ENCODE results near the gene C10orf71. TPM values are rescaled to one million over a fixed set of nuclear protein-coding genes. Genes with fewer than 3 reads are reported as not detected.

Gene C10orf71
- total RNA-seq, 2 experiments from 2014 or later, result not detected

- no peaks in the 10 kb centered on the region for H3K36me3 Mint-ChIP-seq (ENCODE audit: low read depth)
- H3K27ac Mint-ChIP-seq, result no peak overlapping the region
- no peaks in the 10 kb centered on the region for H3K4me1 Mint-ChIP-seq (ENCODE audit: low read depth)
- intact Hi-C loops (cut with micrococcal nuclease), result no loop called here
- DNase-seq, result no peak
- H3K27me3 Mint-ChIP-seq (ENCODE audit: low read depth), result peaks cover 6% of the 10 kb centered on the region
- no peaks in the 10 kb centered on the region for H3K9me3 Mint-ChIP-seq
- no peak overlapping the region for H3K4me3 Mint-ChIP-seq
- CTCF ChIA-PET, result no interaction called here
Observed at GRCh38 chr10:49288341-49289065, 10.5 kb upstream of the C10orf71 start.

- no peaks in the 10 kb centered on the region for H3K4me1 Mint-ChIP-seq (ENCODE audit: low read depth)
- DNase-seq, result no peak
- no peaks in the 10 kb centered on the region for H3K9me3 Mint-ChIP-seq
- intact Hi-C loops (cut with micrococcal nuclease), result no loop called here
- no peak overlapping the region for H3K27ac Mint-ChIP-seq
- no peak overlapping the region for H3K4me3 Mint-ChIP-seq
- no peaks in the 10 kb centered on the region for H3K36me3 Mint-ChIP-seq (ENCODE audit: low read depth)
- CTCF ChIA-PET, result no interaction called here
- H3K27me3 Mint-ChIP-seq (ENCODE audit: low read depth), result peaks cover 6% of the 10 kb centered on the region
Observed at GRCh38 chr10:49289480-49289879, 9.5 kb upstream of the C10orf71 start.

- Mint-ChIP-seq H3K4me3 (no peak overlapping the region), H3K36me3 (ENCODE audit: low read depth) (no peaks in the 10 kb centered on the region), H3K27me3 (ENCODE audit: low read depth) (peaks cover 6% of the 10 kb centered on the region), H3K27ac (no peak overlapping the region), H3K9me3 (no peaks in the 10 kb centered on the region), H3K4me1 (ENCODE audit: low read depth) (no peaks in the 10 kb centered on the region)
- intact Hi-C loops (cut with micrococcal nuclease), result no loop called here
- CTCF ChIA-PET, result no interaction called here
- DNase-seq, result no peak
Observed at GRCh38 chr10:49290131-49290530, 8.8 kb upstream of the C10orf71 start.

- DNase-seq, result no peak
- intact Hi-C loops (cut with micrococcal nuclease), result no loop called here
- peaks cover 6% of the 10 kb centered on the region for H3K27me3 Mint-ChIP-seq (ENCODE audit: low read depth)
- CTCF ChIA-PET, result no interaction called here
- H3K36me3 Mint-ChIP-seq (ENCODE audit: low read depth), result no peaks in the 10 kb centered on the region
- no peak overlapping the region for H3K27ac Mint-ChIP-seq
- no peaks in the 10 kb centered on the region for H3K4me1 Mint-ChIP-seq (ENCODE audit: low read depth)
- H3K4me3 Mint-ChIP-seq, result no peak overlapping the region
- no peaks in the 10 kb centered on the region for H3K9me3 Mint-ChIP-seq
Observed at GRCh38 chr10:49290607-49291006, 8.4 kb upstream of the C10orf71 start.

GRCh38 chr10:49292565-49293207, 6.3 kb upstream of the C10orf71 start:
- DNase-seq, result no peak
- no peaks in the 10 kb centered on the region for H3K4me1 Mint-ChIP-seq (ENCODE audit: low read depth)
- CTCF ChIA-PET, result no interaction called here
- H3K4me3 Mint-ChIP-seq, result no peak overlapping the region
- intact Hi-C loops (cut with micrococcal nuclease), result no loop called here
- H3K27ac Mint-ChIP-seq, result no peak overlapping the region
- no peaks in the 10 kb centered on the region for H3K9me3 Mint-ChIP-seq
- no peaks in the 10 kb centered on the region for H3K36me3 Mint-ChIP-seq (ENCODE audit: low read depth)
- peaks cover 6% of the 10 kb centered on the region for H3K27me3 Mint-ChIP-seq (ENCODE audit: low read depth)

- CTCF ChIA-PET, result no interaction called here
- no peaks in the 10 kb centered on the region for H3K9me3 Mint-ChIP-seq
- no peak overlapping the region for H3K27ac Mint-ChIP-seq
- intact Hi-C loops (cut with micrococcal nuclease), result no loop called here
- no peak overlapping the region for H3K4me3 Mint-ChIP-seq
- no peaks in the 10 kb centered on the region for H3K36me3 Mint-ChIP-seq (ENCODE audit: low read depth)
- H3K27me3 Mint-ChIP-seq (ENCODE audit: low read depth), result peaks cover 6% of the 10 kb centered on the region
- DNase-seq, result no peak
- no peaks in the 10 kb centered on the region for H3K4me1 Mint-ChIP-seq (ENCODE audit: low read depth)
Observed at GRCh38 chr10:49293208-49293603, 5.8 kb upstream of the C10orf71 start.

GRCh38 chr10:49294731-49295130, 4.2 kb upstream of the C10orf71 start:
- CTCF ChIA-PET, result no interaction called here
- intact Hi-C loops (cut with micrococcal nuclease), result no loop called here
- no peaks in the 10 kb centered on the region for H3K36me3 Mint-ChIP-seq (ENCODE audit: low read depth)
- H3K4me1 Mint-ChIP-seq (ENCODE audit: low read depth), result no peaks in the 10 kb centered on the region
- no peak overlapping the region for H3K4me3 Mint-ChIP-seq
- H3K9me3 Mint-ChIP-seq, result no peaks in the 10 kb centered on the region
- DNase-seq, result no peak
- peaks cover 6% of the 10 kb centered on the region for H3K27me3 Mint-ChIP-seq (ENCODE audit: low read depth)
- no peak overlapping the region for H3K27ac Mint-ChIP-seq

GRCh38 chr10:49295297-49295696, 3.7 kb upstream of the C10orf71 start:
- peaks cover 6% of the 10 kb centered on the region for H3K27me3 Mint-ChIP-seq (ENCODE audit: low read depth)
- intact Hi-C loops (cut with micrococcal nuclease), result no loop called here
- H3K4me1 Mint-ChIP-seq (ENCODE audit: low read depth), result no peaks in the 10 kb centered on the region
- H3K36me3 Mint-ChIP-seq (ENCODE audit: low read depth), result no peaks in the 10 kb centered on the region
- H3K27ac Mint-ChIP-seq, result no peak overlapping the region
- CTCF ChIA-PET, result no interaction called here
- H3K4me3 Mint-ChIP-seq, result no peak overlapping the region
- no peaks in the 10 kb centered on the region for H3K9me3 Mint-ChIP-seq
- no peak for DNase-seq

- CTCF ChIA-PET, result no interaction called here
- Mint-ChIP-seq H3K4me1 (ENCODE audit: low read depth) (no peaks in the 10 kb centered on the region), H3K4me3 (no peak overlapping the region), H3K27ac (no peak overlapping the region), H3K36me3 (ENCODE audit: low read depth) (no peaks in the 10 kb centered on the region), H3K27me3 (ENCODE audit: low read depth) (peaks cover 6% of the 10 kb centered on the region), H3K9me3 (no peaks in the 10 kb centered on the region)
- intact Hi-C loops (cut with micrococcal nuclease), result no loop called here
- DNase-seq, result no peak
Observed at GRCh38 chr10:49296382-49296781, 2.6 kb upstream of the C10orf71 start.

- Mint-ChIP-seq H3K4me1 (ENCODE audit: low read depth) (no peaks in the 10 kb centered on the region), H3K27ac (no peak overlapping the region), H3K4me3 (no peak overlapping the region), H3K36me3 (ENCODE audit: low read depth) (no peaks in the 10 kb centered on the region), H3K9me3 (no peaks in the 10 kb centered on the region), H3K27me3 (ENCODE audit: low read depth) (peaks cover 5% of the 10 kb centered on the region)
- CTCF ChIA-PET, result no interaction called here
- intact Hi-C loops (cut with micrococcal nuclease), result no loop called here
- no peak for DNase-seq
Observed at GRCh38 chr10:49296836-49297235, 2.1 kb upstream of the C10orf71 start.

- H3K4me3 Mint-ChIP-seq, result no peak overlapping the region
- no peak overlapping the region for H3K27ac Mint-ChIP-seq
- H3K36me3 Mint-ChIP-seq (ENCODE audit: low read depth), result no peaks in the 10 kb centered on the region
- CTCF ChIA-PET, result interaction anchor here (1.1 kb wide), 1 partner anchor 9 kb away, joined by 3 read pairs; no protein-coding TSS in a partner anchor
- no peaks in the 10 kb centered on the region for H3K9me3 Mint-ChIP-seq
- H3K27me3 Mint-ChIP-seq (ENCODE audit: low read depth), result peaks cover 2% of the 10 kb centered on the region
- no peaks in the 10 kb centered on the region for H3K4me1 Mint-ChIP-seq (ENCODE audit: low read depth)
- intact Hi-C loops (cut with micrococcal nuclease), result no loop called here
- no peak for DNase-seq
Observed at GRCh38 chr10:49297818-49298670, 926 bp upstream of the C10orf71 start.

- no peaks in the 10 kb centered on the region for H3K4me1 Mint-ChIP-seq (ENCODE audit: low read depth)
- H3K27me3 Mint-ChIP-seq (ENCODE audit: low read depth), result no peaks in the 10 kb centered on the region
- DNase-seq, result no peak
- no peaks in the 10 kb centered on the region for H3K9me3 Mint-ChIP-seq
- intact Hi-C loops (cut with micrococcal nuclease), result no loop called here
- no peaks in the 10 kb centered on the region for H3K36me3 Mint-ChIP-seq (ENCODE audit: low read depth)
- no peak overlapping the region for H3K4me3 Mint-ChIP-seq
- CTCF ChIA-PET, result interaction anchor here (1.1 kb wide), 1 partner anchor 9 kb away, joined by 3 read pairs; no protein-coding TSS in a partner anchor
- no peak overlapping the region for H3K27ac Mint-ChIP-seq
Observed at GRCh38 chr10:49298671-49298982, 343 bp upstream of the C10orf71 start.

- intact Hi-C loops (cut with micrococcal nuclease), result no loop called here
- no peaks in the 10 kb centered on the region for H3K4me1 Mint-ChIP-seq (ENCODE audit: low read depth)
- CTCF ChIA-PET, result no interaction called here
- H3K36me3 Mint-ChIP-seq (ENCODE audit: low read depth), result no peaks in the 10 kb centered on the region
- DNase-seq, result no peak
- no peak overlapping the region for H3K4me3 Mint-ChIP-seq
- H3K27me3 Mint-ChIP-seq (ENCODE audit: low read depth), result peaks cover 3% of the 10 kb centered on the region
- no peaks in the 10 kb centered on the region for H3K9me3 Mint-ChIP-seq
- H3K27ac Mint-ChIP-seq, result no peak overlapping the region
Observed at GRCh38 chr10:49299816-49300139, 808 bp downstream of the C10orf71 start.
